BJ (cell line): Measurements from ENCODE around the gene ZFYVE28. TPM values are rescaled to one million over a fixed set of nuclear protein-coding genes. Genes with fewer than 3 reads are reported as not detected.
A peak's percentile ranks its signal among the peaks of the same experiment; 100 is the strongest.

Source experiments
- CTCF ChIA-PET: fragments of 350-600 bp; formaldehyde crosslinking; extraction: SDS; loops from one replicate; lab custom pipeline; 2021; ENCODE audit warnings: antibody characterized with exemption, inconsistent platforms; lab: Yijun Ruan, JAX
- POLR2A ChIA-PET: fragments of 300-600 bp; sonication (Branson Sonifier 250); formaldehyde crosslinking; extraction: SDS; loops from one replicate; lab custom pipeline; 2021; ENCODE audit warnings: antibody characterized with exemption; lab: Charles Lee
- DNase-seq: peaks from one replicate; pipeline ENCODE4 v3.0.0-alpha.2; 2011; ENCODE audit warnings: low read depth
- H3K27me3 ChIP-seq: 2 replicates; pipeline ENCODE4 v1.6.0; 2011; ENCODE audit warnings: low read length; ENCODE audit not compliant: control insufficient read depth, insufficient read depth
- H3K36me3 ChIP-seq: 2 replicates; pipeline ENCODE4 v1.5.1; 2011; ENCODE audit warnings: low read length; ENCODE audit not compliant: control insufficient read depth, insufficient read depth
- H3K4me3 ChIP-seq: 2 replicates; pipeline ENCODE4 v1.5.1; 2011; ENCODE audit warnings: low read depth, mild to moderate bottlenecking, control low read depth, low read length
- CTCF ChIP-seq: IDR thresholded peaks from 2 replicates; pipeline ENCODE4 v1.5.1; 2011; ENCODE audit warnings: low read depth, mild to moderate bottlenecking, control low read depth, inconsistent platforms, low read length, moderate library complexity; ENCODE audit not compliant: insufficient read depth
- polyA plus RNA-seq: library from polyadenylated mRNA; depleted of rRNA; stranded (reverse); fragments of >200 nt; gene quantifications from 2 replicates; pipeline ENCODE4 v1.2.3, GENCODE V29; 2011

The ZFYVE28 gene
- polyA plus RNA-seq, 1 experiment, result 4.4 TPM

GRCh38 chr4:2284161-2284933, 134.1 kb downstream of the ZFYVE28 start:
- Histone ChIP-seq H3K4me3 (no peak overlapping the region), H3K36me3 (no peaks in the 10 kb centered on the region), H3K27me3 (peaks cover 3% of the 10 kb centered on the region; the same call in 1 of the 2 replicates)
- ChIA-PET CTCF (no interaction called here), POLR2A (no interaction called here)
- no peak for TF ChIP-seq CTCF
- no peak for DNase-seq

- DNase-seq, result no peak
- POLR2A ChIA-PET, result no interaction called here
- no peaks in the 10 kb centered on the region for H3K36me3 ChIP-seq
- TF ChIP-seq CTCF, result no peak
- peaks cover 3% of the 10 kb centered on the region; the same call in 1 of the 2 replicates for H3K27me3 ChIP-seq
- CTCF ChIA-PET, result no interaction called here
- H3K4me3 ChIP-seq, result no peak overlapping the region
Measured at GRCh38 chr4:2283199-2283711, 135.2 kb downstream of the ZFYVE28 start.

GRCh38 chr4:2281575-2282343, 136.7 kb downstream of the ZFYVE28 start:
- no peak overlapping the region for H3K4me3 ChIP-seq
- CTCF ChIA-PET, result interaction anchor here (0.8 kb wide), 1 partner anchor 72 kb away, joined by 3 read pairs; no protein-coding TSS in a partner anchor
- no peak for TF ChIP-seq CTCF
- no peaks in the 10 kb centered on the region for H3K36me3 ChIP-seq
- DNase-seq, result no peak
- POLR2A ChIA-PET, result no interaction called here
- peaks cover 3% of the 10 kb centered on the region; the same call in 1 of the 2 replicates for H3K27me3 ChIP-seq

- no peak overlapping the region for H3K4me3 ChIP-seq
- CTCF ChIA-PET, result interaction anchor here (0.7 kb wide), 1 partner anchor 92 kb away, joined by 3 read pairs; no protein-coding TSS in a partner anchor
- DNase-seq, result no peak
- peaks cover 3% of the 10 kb centered on the region; the same call in 1 of the 2 replicates for H3K27me3 ChIP-seq
- H3K36me3 ChIP-seq, result no peaks in the 10 kb centered on the region
- POLR2A ChIA-PET, result no interaction called here
- TF ChIP-seq CTCF, result peak; percentile 11; the same call in 1 of the 2 replicates
Measured at GRCh38 chr4:2280531-2281300, 137.7 kb downstream of the ZFYVE28 start.
